Central memory CD8-positive, alpha-beta T cell (primary cell): ENCODE measurements around the gene KIF14.
"Not testable (repeated sequence)": the region's sequence is repeated elsewhere in the genome, so short reads cannot be mapped to it uniquely, and the experiment has no call there.

ENCODE experiments used
- ATAC-seq: fragments of 150-1000 bp; cut with Tn5 transposase; replicated peaks from 2 replicates; pipeline ENCODE4 v1.10.0; 2022; ENCODE audit warnings: mild to moderate bottlenecking, moderate FRiP score, moderate number of reproducible peaks; ENCODE audit not compliant: poor library complexity, severe bottlenecking; ENCODE audit errors: extremely low read depth
- DNase-seq, 2 donors: peaks; one replicate each; pipeline ENCODE4 v3.0.0; 2021; ENCODE audit warnings: low spot score in 2 of 2
- H3K27ac Mint-ChIP-seq: one replicate; pipeline ENCODE4 v1.8.0; 2022; ENCODE audit warnings: low read depth, mild to moderate bottlenecking, moderate library complexity, mixed read lengths
- H3K27me3 Mint-ChIP-seq: one replicate; pipeline ENCODE4 v1.8.0; 2022; ENCODE audit warnings: mixed read lengths
- H3K36me3 Mint-ChIP-seq: one replicate; pipeline ENCODE4 v1.8.0; 2022; ENCODE audit warnings: mild to moderate bottlenecking, moderate library complexity, mixed read lengths; ENCODE audit not compliant: insufficient read depth
- H3K4me1 Mint-ChIP-seq: one replicate; pipeline ENCODE4 v1.8.0; 2022; ENCODE audit warnings: mixed read lengths
- H3K4me3 Mint-ChIP-seq: one replicate; pipeline ENCODE4 v1.8.0; 2022; ENCODE audit warnings: mild to moderate bottlenecking, moderate library complexity, mixed read lengths
- H3K9me3 Mint-ChIP-seq: one replicate; pipeline ENCODE4 v1.8.0; 2022; ENCODE audit warnings: mixed read lengths

Gene KIF14

DNA sequence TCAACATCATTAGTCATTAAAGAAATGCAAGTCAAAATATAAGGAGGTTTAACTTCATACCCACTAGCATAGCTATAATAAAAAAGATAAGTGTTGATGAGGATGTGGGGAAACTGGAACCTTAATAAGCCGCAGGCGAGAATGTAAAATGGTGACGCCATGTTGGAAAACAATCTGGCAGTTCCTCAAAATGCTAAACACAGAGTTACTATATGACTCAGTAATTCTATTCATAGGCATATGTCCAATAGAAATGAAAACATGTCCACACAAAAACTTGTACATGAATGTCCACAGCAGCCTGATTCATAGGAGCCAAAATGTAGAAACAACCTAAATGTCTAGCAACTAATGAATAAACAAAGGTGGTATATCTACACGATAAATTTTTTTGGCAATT lies 26.0 kb upstream of the KIF14 start:
- Mint-ChIP-seq H3K36me3 (peaks cover 45% of the 10 kb centered on the region), H3K27ac (no peak overlapping the region), H3K9me3 (no peaks in the 10 kb centered on the region), H3K4me1 (no peaks in the 10 kb centered on the region), H3K4me3 (no peak overlapping the region), H3K27me3 (no peaks in the 10 kb centered on the region)
- ATAC-seq (no peak), DNase-seq (no peak)

DNA sequence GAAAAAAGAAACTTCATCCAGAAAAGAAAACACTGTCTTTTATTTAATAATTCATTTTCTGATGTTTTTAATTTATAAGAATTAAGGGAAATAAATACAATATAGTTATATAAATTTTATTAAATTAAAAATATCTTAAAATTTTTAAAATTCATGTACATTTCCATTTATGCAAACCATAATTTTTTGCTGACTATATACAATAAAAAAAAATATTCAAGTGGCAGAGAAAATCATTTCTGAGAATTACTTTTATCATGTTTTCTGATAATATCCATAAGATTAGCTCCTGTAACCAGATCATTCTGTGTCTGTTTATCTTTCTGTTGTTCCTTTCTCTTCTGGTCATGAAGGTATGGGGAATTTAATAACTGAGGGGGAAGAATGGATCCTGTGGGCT lies 23.5 kb upstream of the KIF14 start:
- H3K4me3 Mint-ChIP-seq, result no peak overlapping the region
- no peak for DNase-seq
- H3K27me3 Mint-ChIP-seq, result no peaks in the 10 kb centered on the region
- no peak overlapping the region for H3K27ac Mint-ChIP-seq
- no peak for ATAC-seq
- peaks cover 42% of the 10 kb centered on the region for H3K36me3 Mint-ChIP-seq
- no peaks in the 10 kb centered on the region for H3K4me1 Mint-ChIP-seq
- H3K9me3 Mint-ChIP-seq, result no peaks in the 10 kb centered on the region

DNA sequence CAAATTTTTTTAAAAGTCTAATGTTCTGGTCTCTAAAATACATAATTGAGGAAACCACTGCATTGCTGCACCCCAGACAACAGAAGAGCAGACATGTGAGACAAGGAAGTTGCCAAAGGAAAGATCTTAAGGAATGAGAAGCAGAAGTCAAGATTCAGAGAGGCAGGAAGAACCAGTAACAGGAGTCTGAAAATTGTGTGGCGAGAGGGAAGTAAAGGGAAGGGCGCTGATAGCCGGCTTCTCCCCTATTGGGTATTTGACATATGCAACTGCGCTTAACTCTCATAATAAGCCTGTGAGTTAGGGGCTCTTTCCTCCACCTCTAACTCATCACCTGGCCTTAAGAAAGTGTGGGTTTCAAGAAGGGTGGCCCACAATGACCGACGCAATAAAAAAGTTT lies 21.9 kb upstream of the KIF14 start:
- Mint-ChIP-seq H3K4me3 (no peak overlapping the region), H3K4me1 (no peaks in the 10 kb centered on the region), H3K27ac (no peak overlapping the region), H3K9me3 (no peaks in the 10 kb centered on the region), H3K36me3 (peaks cover 32% of the 10 kb centered on the region), H3K27me3 (no peaks in the 10 kb centered on the region)
- DNase-seq, result no peak
- no peak for ATAC-seq

DNA sequence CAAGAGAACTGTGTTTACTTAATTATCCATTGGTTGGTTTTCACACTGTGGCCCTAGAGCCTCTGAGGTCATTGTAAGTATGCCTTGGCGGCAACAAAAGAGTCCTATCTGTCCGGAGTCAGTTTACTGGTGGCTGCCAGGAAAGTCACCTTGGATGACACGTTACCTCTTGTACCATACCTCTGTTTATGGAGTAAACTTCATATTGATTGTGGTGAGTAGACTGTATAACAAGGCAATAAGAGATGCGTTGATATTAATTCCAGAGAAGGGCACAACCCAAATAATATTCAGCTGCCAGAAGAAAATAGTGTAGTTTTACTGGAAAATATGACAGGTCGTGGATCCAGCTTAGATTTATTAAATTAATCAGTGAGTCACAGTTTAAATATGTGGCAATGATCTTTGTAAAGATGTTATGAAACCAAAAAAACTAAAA lies 20.4 kb upstream of the KIF14 start:
- ATAC-seq (no peak), DNase-seq (no peak)
- no peak overlapping the region for H3K27ac Mint-ChIP-seq
- no peak overlapping the region for H3K4me3 Mint-ChIP-seq
- peaks cover 23% of the 10 kb centered on the region for H3K36me3 Mint-ChIP-seq
- no peaks in the 10 kb centered on the region for H3K4me1 Mint-ChIP-seq
- no peaks in the 10 kb centered on the region for H3K9me3 Mint-ChIP-seq
- no peaks in the 10 kb centered on the region for H3K27me3 Mint-ChIP-seq

DNA sequence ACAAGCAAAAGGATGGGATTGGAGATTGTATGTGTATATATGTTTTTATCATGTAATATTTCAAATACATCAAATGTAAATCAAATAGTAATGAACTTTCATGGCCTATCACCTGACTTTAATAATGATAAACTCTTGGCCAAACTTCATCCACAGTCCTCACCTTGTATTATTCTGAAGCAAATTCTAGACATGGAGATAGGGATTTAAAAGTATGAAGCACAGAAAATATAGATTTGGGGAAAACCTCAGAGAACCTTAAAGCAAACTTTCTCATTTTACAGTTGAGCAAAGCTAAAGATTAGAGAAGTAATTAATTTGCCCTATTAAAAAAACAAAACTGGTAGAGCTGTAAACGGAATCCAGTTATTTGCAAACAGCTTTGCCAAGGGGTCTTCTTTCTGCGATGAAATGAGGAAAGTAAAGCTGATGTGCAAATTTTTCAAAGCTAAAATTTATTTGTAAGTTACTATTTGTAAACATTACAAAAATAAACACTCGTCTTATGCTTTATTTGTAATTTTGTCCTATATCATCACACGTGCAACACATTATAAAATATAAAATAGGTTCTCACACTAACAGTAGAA lies 19.9 kb upstream of the KIF14 start:
- H3K4me3 Mint-ChIP-seq, result no peak overlapping the region
- no peaks in the 10 kb centered on the region for H3K4me1 Mint-ChIP-seq
- no peak overlapping the region for H3K27ac Mint-ChIP-seq
- no peaks in the 10 kb centered on the region for H3K27me3 Mint-ChIP-seq
- peaks cover 20% of the 10 kb centered on the region for H3K36me3 Mint-ChIP-seq
- no peaks in the 10 kb centered on the region for H3K9me3 Mint-ChIP-seq
- no peak for ATAC-seq
- no peak for DNase-seq

DNA sequence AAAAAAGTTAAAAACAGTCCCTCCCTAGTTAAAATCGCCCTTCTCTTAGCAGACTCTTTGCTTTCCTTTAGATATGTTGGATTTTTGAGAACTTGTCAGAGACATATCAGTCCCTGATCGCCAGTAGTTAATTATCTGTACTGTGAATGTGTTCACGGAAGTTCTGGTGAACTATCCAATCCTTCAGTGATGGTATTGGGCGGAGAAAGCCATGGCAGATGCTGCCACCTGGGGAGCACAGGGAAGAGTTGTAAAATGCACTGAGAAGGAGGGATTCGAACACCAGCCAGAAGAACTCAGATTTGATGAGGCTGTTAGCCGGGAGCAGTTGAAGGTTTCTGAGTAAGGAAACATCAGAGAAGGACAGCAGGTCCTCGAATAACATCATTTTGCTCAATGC lies 17.5 kb upstream of the KIF14 start:
- no peaks in the 10 kb centered on the region for H3K9me3 Mint-ChIP-seq
- no peak for ATAC-seq
- no peaks in the 10 kb centered on the region for H3K4me1 Mint-ChIP-seq
- no peak overlapping the region for H3K4me3 Mint-ChIP-seq
- no peak for DNase-seq
- H3K27ac Mint-ChIP-seq, result no peak overlapping the region
- no peaks in the 10 kb centered on the region for H3K27me3 Mint-ChIP-seq
- peaks cover 8% of the 10 kb centered on the region for H3K36me3 Mint-ChIP-seq

DNA sequence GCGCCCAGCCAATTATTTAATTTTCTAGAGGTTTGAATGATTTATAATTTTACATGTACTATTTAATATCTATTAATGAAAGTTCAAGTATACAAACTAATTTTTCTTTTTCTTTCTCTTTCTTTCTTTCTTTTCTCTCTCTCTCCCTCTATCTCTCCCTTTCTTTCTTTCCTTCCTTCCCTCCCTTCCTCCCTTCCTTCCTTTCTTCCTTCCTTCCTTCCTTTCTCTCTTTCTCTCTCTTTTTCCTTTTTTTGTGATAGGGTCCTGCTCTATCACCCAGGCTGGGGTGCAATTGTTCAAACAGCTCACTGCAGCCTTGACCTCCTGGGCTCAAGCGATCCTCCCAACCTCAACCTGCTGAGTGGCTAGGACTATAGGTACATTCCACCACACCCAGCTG lies 16.1 kb upstream of the KIF14 start:
- H3K9me3 Mint-ChIP-seq, result no peaks in the 10 kb centered on the region
- no peak overlapping the region for H3K4me3 Mint-ChIP-seq
- DNase-seq (no peak), ATAC-seq (no peak)
- H3K36me3 Mint-ChIP-seq, result peaks cover 6% of the 10 kb centered on the region
- H3K4me1 Mint-ChIP-seq, result no peaks in the 10 kb centered on the region
- no peak overlapping the region for H3K27ac Mint-ChIP-seq
- no peaks in the 10 kb centered on the region for H3K27me3 Mint-ChIP-seq

DNA sequence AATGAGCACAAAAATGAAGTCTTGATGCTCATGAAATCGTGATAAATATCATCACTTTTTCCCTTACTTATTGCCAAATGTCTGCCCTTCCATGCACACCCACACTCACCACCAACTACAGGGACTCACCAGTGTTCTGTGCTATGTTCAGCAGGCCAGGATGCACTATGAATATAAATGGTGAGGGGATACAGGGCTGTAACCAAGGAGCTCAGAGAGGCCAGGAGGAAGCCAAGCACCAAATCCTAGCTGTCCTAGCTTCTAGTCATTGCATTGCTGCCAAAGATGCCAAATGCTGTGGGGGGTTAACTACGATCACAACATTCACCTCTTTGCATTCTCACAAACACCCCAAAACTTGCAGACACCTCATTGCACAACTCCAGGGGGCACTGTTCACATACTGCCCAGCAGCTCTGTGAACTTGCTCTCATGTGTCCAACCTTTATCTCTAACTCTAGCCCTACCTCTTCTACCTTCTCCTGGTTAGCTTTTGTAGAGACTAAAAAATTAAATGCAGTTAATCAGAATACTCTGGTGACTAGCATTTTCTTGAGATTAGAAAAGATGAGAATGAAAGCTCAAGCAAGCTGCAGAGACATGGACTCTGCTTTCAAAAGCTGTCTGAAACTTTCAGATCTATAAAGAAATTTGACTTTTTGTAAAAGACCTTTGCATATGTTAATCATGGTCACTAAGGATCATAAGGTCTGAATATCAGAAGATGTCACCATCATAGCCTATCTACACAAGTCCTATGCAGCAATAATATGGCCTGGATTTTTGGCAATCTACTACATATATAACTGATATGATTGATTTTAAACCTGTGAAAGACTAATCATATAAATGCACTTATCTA lies 13.9 kb upstream of the KIF14 start:
- H3K4me3 Mint-ChIP-seq, result no peak overlapping the region
- H3K27ac Mint-ChIP-seq, result no peak overlapping the region
- DNase-seq (no peak), ATAC-seq (no peak)
- no peaks in the 10 kb centered on the region for H3K27me3 Mint-ChIP-seq
- H3K36me3 Mint-ChIP-seq, result peaks cover 4% of the 10 kb centered on the region
- no peaks in the 10 kb centered on the region for H3K4me1 Mint-ChIP-seq
- no peaks in the 10 kb centered on the region for H3K9me3 Mint-ChIP-seq

DNA sequence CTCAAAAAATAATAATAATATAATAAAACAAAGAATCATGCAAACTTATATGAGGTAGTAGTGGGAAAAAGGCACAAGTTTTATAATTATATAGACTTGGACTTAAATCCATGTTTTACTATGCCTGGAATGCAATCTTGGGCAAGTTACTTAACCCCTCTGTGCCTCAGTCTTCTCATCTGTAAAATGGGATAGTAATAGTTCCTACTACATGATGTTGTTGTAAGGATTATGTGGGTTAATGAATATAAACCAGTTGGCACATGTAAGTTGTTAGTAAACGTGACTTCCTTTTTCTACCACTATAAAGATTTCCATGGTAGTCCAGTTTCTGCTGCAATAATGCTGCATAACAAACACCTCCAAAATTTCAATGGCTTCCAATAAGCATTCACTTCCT lies 10.8 kb upstream of the KIF14 start:
- DNase-seq (no peak), ATAC-seq (no peak)
- Mint-ChIP-seq H3K27ac (no peak overlapping the region), H3K4me1 (peaks cover 17% of the 10 kb centered on the region), H3K4me3 (no peak overlapping the region), H3K9me3 (no peaks in the 10 kb centered on the region), H3K27me3 (no peaks in the 10 kb centered on the region), H3K36me3 (no peaks in the 10 kb centered on the region)

DNA sequence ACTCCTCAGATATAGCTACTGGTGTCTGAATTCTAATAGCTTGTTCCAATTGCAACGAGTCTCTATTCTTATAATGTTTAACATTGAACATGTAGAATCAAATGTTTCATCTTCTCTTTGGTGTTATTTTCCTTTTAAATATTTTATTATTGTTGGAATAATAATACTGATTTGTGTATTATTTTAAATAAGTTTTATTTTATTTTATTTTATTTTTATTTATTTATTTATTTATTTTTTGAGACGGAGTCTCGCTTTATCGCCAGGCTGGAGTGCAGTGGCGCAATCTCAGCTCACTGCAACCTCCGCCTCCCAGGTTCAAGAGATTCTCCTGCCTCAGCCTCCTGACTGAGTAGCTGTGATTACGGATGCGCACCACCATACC lies 10.0 kb upstream of the KIF14 start:
- H3K4me3 Mint-ChIP-seq, H3K27me3 Mint-ChIP-seq, H3K27ac Mint-ChIP-seq, H3K9me3 Mint-ChIP-seq, H3K36me3 Mint-ChIP-seq, DNase-seq, ATAC-seq: not testable (repeated sequence)
- H3K4me1 Mint-ChIP-seq, result peaks cover 17% of the 10 kb centered on the region

DNA sequence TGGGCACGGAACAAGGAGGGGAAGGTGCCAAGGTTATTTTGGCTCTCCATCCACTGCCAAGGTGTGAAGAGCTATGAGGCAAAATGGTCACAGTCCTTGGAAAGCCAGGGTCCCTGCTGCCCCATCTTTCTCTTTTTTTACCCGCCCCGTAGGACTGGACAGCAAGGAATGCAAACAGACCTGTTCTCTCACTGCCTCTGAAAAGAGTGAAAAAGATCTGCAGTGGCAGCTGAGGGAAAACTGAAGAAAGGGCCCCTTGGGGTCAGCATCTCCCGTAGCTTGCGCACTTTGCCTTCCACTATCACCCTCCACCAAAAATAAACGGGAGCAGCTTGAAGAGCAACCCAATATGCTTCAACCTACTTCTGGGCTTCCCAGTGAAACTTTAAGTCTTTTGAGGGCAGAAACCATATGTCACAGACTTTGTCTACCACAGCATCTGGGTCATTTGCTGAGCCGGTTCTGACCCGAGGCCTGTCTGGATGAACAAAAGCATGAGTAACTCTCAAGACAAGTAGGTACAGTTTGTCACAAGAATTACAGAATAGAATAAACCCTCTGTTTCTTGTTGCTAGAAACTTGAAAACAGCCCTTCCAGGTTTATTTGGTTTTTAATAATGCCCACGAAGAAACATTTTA lies 9.4 kb upstream of the KIF14 start:
- Mint-ChIP-seq H3K27ac (no peak overlapping the region), H3K9me3 (no peaks in the 10 kb centered on the region), H3K36me3 (no peaks in the 10 kb centered on the region), H3K4me1 (peaks cover 17% of the 10 kb centered on the region), H3K27me3 (no peaks in the 10 kb centered on the region), H3K4me3 (no peak overlapping the region)
- ATAC-seq, result no peak
- no peak for DNase-seq

DNA sequence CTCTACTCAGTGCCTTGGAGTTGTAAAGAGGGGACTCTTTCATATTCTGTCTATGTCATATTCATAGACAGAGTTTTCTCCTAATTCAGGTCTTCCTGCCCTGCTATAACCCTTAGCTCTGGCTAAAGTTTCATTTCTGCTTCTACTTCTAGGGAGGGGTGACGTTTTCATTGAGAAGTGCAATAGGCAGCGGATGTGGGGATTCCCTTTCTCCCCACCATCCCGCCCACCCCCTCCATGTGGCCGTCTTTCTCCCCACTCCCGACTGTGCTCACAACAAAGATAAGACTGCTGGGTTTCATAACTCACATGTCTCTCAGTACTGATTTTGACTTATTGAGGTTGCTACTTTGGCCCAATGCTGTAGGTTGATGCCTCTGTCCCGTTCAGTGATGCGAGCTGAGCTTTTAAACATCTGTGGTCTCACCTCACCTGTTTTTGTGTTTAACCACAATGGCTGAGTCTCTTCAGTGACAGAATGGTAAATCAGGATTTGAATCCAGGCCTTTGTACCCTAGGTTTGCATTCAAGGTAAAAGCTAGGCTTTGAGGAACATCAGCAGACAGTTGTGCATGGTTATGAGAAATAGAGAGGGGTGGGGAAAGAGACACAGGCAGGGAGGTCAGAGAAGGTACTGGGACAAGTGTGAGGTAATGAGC lies 7.8 kb upstream of the KIF14 start:
- DNase-seq, result no peak
- Mint-ChIP-seq H3K4me3 (peak overlapping the region; percentile 24), H3K36me3 (no peaks in the 10 kb centered on the region), H3K27ac (no peak overlapping the region), H3K9me3 (no peaks in the 10 kb centered on the region), H3K27me3 (no peaks in the 10 kb centered on the region), H3K4me1 (peaks cover 17% of the 10 kb centered on the region)
- peak; percentile 79 for ATAC-seq
